GM19025 (cell line): Measurements from ENCODE around the gene ARHGAP25.

Experiments used
- ATAC-seq: cut with Tn5 transposase; IDR thresholded peaks from one replicate; pipeline ENCODE4 v1.9.1; 2021; ENCODE audit warnings: mild to moderate bottlenecking, low read depth, moderate library complexity; ENCODE audit not compliant: unreplicated experiment

The ARHGAP25 gene

DNA sequence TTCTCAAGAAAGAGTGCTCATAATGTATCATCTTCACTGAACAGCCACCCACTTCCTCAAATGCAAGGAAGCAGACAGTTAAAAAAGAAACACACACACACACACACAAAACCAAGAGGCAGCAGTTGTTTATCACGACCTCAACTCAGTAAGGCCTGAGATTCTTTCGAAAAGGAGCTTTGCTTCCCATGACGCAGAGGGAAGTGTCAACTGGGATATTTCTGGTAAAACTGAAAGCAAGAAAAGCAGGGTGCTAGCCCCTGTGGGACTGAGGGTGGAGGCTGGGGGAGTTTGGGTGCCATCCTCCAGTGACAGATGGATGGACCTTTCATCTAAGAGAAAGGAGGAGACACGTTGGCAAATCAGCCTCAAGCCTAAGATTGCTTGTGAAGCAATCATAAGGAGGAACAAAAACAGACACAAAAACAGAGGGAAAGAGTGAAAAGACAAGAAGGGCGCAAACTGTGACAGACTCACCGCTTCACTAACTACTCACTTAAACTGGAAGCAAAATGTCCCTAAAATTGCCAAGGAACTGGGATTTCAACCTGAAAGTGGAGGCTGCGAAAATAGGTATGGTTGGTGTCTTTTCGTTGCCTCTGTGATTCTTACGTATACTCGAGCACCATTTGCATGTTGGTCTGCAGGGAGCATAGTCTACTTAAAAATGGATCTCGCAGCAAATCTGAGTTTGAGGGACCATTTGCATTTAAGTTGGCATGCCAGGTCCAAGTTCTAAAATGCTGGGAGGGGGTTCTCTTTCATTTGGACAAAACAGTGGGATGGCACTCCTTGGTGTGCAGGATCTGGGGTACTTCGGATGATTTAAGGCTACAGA lies at the start of gene ARHGAP25:
Gene ARHGAP25 (plus strand): TSS at position 124 of the 838 bp plus-strand sequence. CDS start 389 bp downstream, at position 513.
- ATAC-seq, result peak; percentile 55

- no peak for ATAC-seq
Observed at GRCh38 chr2:68686178-68686577, 48.4 kb upstream of the ARHGAP25 start.

DNA sequence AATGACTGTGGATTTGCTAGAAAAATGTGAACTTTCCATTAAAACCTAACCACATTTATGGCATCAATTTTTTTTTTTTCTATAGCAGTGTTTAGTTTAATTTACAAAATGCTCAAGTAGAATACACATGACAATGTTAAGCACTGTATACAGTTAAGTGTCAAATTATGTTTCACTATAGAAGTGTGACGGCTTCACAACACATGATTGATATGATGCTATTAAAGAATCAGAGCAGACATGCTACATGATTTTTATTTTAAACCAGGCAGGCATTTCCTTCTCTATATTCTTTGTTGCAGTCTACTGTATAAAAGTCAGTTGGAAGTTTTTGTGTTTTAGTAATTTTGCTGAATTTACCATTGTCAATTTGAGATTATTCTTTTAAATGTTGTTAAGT lies 47.6 kb upstream of the ARHGAP25 start:
- ATAC-seq, result no peak

GRCh38 chr2:68689553-68690537 lies 44.8 kb upstream of the ARHGAP25 start:
- peak; percentile 89 for ATAC-seq

GRCh38 chr2:68690851-68691250 lies 43.8 kb upstream of the ARHGAP25 start:
- ATAC-seq, result no peak

DNA sequence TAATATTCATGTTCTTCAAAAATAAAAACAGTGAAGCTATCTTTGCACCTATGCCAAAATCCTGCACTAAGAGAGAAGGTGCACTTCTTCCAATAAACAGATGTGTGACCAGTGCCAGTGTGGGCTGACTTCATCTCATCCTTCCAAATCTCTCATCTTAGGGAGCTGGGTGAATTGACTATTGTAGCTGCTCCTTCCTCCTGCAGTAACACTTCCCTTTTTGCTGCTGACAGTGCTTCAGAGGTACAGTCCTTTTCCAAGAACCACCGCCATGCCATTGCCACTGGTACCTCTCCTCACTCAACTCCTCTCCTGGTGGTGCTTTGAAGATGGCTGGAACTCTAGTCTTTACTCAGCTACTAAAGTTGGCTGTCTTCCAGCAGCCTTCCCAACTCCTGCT lies 42.1 kb upstream of the ARHGAP25 start:
- no peak for ATAC-seq

GRCh38 chr2:68693951-68694350 lies 40.7 kb upstream of the ARHGAP25 start:
- no peak for ATAC-seq

DNA sequence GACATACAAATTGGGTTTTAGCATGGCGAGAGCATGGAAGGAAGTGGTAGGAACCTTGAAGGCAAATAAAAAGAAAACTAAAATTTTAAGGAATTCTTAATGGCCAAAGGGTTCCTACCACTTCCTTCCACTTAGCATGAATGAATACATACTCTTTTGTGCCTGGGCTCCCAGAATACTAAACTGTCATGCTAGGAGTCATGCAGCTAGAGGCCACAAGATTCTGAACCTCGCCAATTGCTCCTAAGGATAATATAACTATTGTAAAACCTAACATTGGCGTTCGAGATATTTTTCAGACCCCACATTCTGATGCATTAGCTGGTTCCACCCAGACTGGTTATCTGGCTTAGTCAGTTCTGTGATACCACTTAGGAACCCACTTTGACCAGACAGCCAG lies 38.6 kb upstream of the ARHGAP25 start:
- no peak for ATAC-seq

- ATAC-seq, result no peak
Observed at GRCh38 chr2:68696554-68696953, 38.1 kb upstream of the ARHGAP25 start.

DNA sequence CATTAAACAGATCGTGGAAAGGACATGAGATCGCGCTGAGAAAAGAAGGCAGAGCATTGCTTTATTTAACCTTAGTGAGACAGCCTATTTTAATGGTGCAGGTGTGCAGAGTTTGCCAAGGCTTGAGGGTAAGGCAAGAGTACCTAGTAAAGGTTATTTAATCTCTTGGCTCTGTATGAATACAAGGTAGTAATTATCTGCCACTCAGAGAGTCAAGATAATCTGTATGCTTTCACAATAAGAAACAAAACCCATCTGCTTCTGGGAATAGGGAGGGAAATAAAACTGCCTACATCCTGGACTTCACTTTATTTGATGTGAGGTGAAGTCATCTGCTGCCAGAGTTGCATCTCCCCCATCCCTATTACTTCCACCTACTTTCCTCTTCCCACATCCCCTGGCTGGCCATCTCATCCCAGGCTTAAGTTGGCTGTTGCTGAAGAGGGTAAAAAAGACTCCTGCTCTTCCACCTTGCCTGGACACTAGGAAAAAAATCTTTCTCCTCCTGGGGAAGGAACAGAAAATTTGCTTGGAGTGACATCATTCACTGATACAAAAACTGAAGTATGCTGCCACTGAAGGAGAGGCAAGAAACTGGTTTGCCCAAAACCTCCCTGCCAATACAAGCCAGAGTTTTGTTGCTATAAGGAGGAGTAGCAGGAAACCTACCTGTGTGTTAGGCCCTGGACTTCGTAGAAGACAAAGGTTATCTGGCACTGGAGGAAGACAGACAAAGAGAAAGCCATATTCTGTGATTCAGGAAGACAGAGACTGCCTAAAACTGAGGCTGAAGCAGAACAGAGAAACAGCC lies 35.8 kb upstream of the ARHGAP25 start:
- ATAC-seq, result no peak

- ATAC-seq, result no peak
Observed at GRCh38 chr2:68700560-68700959, 34.1 kb upstream of the ARHGAP25 start.

DNA sequence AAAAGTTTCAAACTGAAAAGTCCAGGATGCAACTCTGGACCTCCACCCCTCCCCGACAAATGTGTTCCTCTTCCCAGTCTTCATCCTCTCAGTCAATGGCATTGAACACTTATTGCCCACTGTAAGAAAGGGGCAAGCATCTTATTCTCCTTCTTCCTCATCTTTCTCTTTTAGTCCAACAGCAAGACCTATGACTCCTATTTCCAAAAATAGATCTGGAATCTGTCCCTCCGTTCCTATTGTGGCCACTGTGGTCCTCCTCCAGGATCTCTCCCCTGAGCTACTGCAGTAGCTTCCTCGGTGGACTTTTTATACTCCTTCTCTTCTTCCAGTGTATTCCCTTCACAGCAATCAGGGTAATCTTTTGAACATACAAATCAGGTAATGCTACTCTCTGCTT lies 28.0 kb upstream of the ARHGAP25 start:
- ATAC-seq, result no peak

- no peak for ATAC-seq
Observed at GRCh38 chr2:68708629-68709028, 26.0 kb upstream of the ARHGAP25 start.

DNA sequence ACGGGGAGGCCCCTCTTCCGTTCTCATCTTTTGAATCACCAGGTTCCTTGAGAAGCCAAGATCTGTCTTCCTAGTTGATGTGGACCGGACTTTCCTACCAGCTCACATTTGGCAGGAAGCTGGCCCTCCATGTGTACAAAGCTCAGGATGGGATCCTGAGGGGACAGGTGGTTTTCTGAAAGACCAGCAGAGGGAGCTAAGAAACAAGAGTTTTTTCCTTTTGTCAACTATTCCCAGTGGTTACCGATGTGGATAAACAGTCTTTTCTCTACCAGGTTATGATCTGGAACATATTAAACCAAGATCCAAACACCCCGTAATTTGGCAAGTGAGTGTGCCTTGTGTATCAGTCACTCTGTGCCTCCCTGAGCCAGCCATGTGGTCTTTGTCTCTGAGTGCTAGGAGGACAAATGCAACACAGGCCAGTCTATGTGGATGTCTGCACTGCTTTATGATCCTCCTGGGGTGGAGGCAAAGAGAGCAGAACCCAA lies 25.1 kb upstream of the ARHGAP25 start:
- ATAC-seq, result no peak

DNA sequence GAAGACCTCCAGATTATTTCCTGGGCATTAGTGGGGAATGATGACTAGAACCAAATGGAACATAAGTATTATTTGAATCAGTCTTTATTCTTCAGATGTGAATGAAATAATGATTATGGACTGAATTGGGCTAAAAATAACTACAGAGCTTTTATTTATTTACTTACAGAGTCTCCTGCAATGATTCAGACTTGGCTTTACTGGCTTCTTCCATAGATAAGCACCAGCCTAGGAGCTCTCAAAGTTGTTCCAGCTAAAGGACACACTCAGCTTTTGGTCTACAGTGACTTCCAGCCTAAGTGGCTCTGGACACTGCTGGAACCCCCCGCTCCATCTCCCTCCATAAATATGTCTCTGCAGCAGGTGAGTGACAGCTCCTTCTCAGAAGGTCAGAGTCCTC lies 24.3 kb upstream of the ARHGAP25 start:
- ATAC-seq, result no peak

DNA sequence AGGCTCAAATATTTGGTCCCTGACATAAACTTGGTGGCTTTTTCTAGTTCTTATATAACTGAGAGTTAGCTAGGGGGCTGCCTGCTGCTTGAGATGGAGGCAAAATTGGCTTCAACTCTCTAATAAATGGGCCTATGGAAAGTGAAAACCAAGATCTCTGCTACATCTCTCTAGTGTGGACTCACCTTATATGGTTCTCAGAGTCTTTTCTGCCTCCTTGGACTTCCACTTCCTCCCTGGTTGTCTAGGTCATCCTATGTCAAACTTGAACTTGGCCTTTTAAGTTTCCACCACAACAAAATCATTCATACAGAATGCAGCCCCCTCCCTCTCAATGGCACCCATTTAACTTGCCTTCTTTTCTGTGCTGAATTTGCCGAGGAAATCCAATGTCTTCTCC lies 23.9 kb upstream of the ARHGAP25 start:
- no peak for ATAC-seq

- peak; percentile 65 for ATAC-seq
Observed at GRCh38 chr2:68714866-68715265, 19.7 kb upstream of the ARHGAP25 start.

GRCh38 chr2:68715353-68716041 lies 19.1 kb upstream of the ARHGAP25 start:
- peak; percentile 41 for ATAC-seq

DNA sequence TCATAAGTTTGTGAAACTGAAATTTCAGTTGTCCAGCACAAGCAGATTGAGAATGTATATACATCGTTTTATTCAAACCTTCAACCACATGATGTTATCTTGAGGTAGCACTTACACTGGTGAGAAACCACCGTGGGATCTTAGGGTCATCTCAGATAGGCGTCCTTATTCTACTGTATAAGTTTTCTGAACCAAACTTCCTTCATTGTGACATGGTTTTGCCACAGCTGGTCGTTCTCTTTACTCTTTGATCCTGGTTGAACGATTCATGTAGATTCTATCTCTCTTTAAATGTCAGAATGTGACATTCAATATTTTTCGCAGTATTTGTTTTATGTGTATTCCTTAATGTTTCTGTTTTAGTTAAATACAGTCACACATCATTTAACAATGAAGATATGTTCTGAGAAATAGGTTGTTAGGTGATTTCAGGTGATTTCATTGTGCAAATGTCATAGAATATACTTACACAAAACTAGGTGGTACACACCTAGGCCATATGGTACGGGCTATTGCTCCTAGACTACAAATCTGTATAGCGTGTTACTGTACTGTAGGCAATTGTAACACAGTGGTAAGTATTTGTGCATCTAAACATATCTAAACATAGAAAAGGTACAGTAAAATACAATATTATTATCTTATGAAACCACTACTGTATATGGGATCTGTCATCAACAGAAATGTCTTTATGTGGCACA lies 17.9 kb upstream of the ARHGAP25 start:
- ATAC-seq, result no peak
